Stomach (tissue), 9 donors: Measurements from ENCODE around the gene CCDC174. TPM values are rescaled to one million over a fixed set of nuclear protein-coding genes. Genes with fewer than 3 reads are reported as not detected.

Experiments
- DNase-seq, 2 donors: peaks; one replicate each; pipeline versions ENCODE4 v3.0.0 to v3.0.0-alpha.2; 2013 to 2019
- H3K27ac ChIP-seq, 5 donors: fragments of 200-600 bp in 4 of 5; sonication (generic) in 4 of 5; one replicate each; pipeline ENCODE4 v1.5.1; 2013 to 2019; ENCODE audit warnings: mild to moderate bottlenecking in 1 of 5, moderate library complexity in 1 of 5
- H3K27me3 ChIP-seq, 3 donors: fragments of 200-600 bp; sonication (generic); one replicate each; pipeline ENCODE4 v1.5.1; 2017 to 2019; ENCODE audit warnings: mixed run types in 1 of 3
- H3K36me3 ChIP-seq, 4 donors: fragments of 200-600 bp; sonication (generic); 1 replicate in 3 of 4; 2 replicates in 1 of 4; pipeline ENCODE4 v1.5.1; 2016 to 2019
- H3K4me1 ChIP-seq, 4 donors: fragments of 200-600 bp; sonication (generic); one replicate each; pipeline ENCODE4 v1.5.1; 2016 to 2019
- H3K4me3 ChIP-seq, 4 donors: fragments of 200-600 bp; sonication (generic) in 3 of 4; one replicate each; pipeline ENCODE4 v1.5.1; 2016 to 2019; ENCODE audit warnings: mild to moderate bottlenecking in 1 of 4
- H3K9me3 ChIP-seq, 4 donors: fragments of 200-600 bp; sonication (generic); one replicate each; pipeline ENCODE4 v1.5.1; 2016 to 2019
- CTCF ChIP-seq, 7 experiments: fragments of 450-650 bp in 4 of 7; fragments of 200-600 bp in 3 of 7; sonication (generic) in 3 of 7; IDR thresholded peaks; one replicate each; pipeline ENCODE4 v1.5.1; 2016 to 2019; ENCODE audit warnings: antibody characterized with exemption in 7 of 7, control low read depth in 2 of 7, mild to moderate bottlenecking in 1 of 7
- EP300 ChIP-seq: sonication (generic); formaldehyde crosslinking; IDR thresholded peaks from one replicate; pipeline ENCODE4 v1.6.1; 2017; ENCODE audit warnings: antibody characterized with exemption
- POLR2A ChIP-seq, 4 donors: fragments of 450-650 bp; IDR thresholded peaks; one replicate each; pipeline ENCODE4 v1.6.1; 2016; ENCODE audit warnings: antibody characterized with exemption in 4 of 4, control low read depth in 2 of 4, mild to moderate bottlenecking in 1 of 4, moderate library complexity in 1 of 4
- POLR2AphosphoS5 ChIP-seq, 3 donors: sonication (generic); formaldehyde crosslinking; IDR thresholded peaks; one replicate each; pipeline ENCODE4 v1.6.1; 2016; ENCODE audit warnings: antibody characterized with exemption in 3 of 3
- WGBS, 5 donors: extraction: QIAGEN DNeasy Blood & Tissue Kit in 3 of 5; methylation state at CpG; one replicate each; pipeline versions ENCODE4 v1.1.5 to v1.1.7; 2013 to 2018; 5-methylcytosine and 5-hydroxymethylcytosine counted together
- intact Hi-C: fragments of 100-400 bp; cut with DNase I; formaldehyde crosslinking; loops from one replicate; pipeline ENCODE4 v1.15.1; 2023; ENCODE audit warnings: low total_unique reads
- polyA plus RNA-seq, 3 donors: library from polyadenylated mRNA; stranded (reverse); fragments of 200-250 nt; gene quantifications; one replicate each; pipeline ENCODE4 v1.2.3, GENCODE V29; 2013
- total RNA-seq, 5 donors: library from RNA; depleted of rRNA; stranded (reverse); fragments of >200 nt; gene quantifications; one replicate each; pipeline versions ENCODE4 v1.1.0 to v1.2.3, GENCODE V29; 2014 to 2016
- donor health status: healthy with polysubstance abuse.
- donor health status: Bipolar disorder and iron deficiency.
- donor health status: healthy.

Gene CCDC174
- total and polyA plus RNA-seq, 8 donors, result 8.5 to 44.0 (median 19.2) TPM

- WGBS, 5 donors, result 69 to 80% (median 72%) methylated on average over 7 to 8 of the region's 8 CpGs
- no peaks in the 10 kb centered on the region for H3K36me3 ChIP-seq
- no peak for DNase-seq
- H3K27me3 ChIP-seq, result no peaks in the 10 kb centered on the region
- H3K4me1 ChIP-seq, result peaks cover 0 to 19% (median 9%) of the 10 kb centered on the region in 4 donors
- H3K4me3 ChIP-seq, result no peak overlapping the region
- TF ChIP-seq EP300, result no peak
- no peak for TF ChIP-seq POLR2A (IDR thresholded peaks at IDR 0.05)
- no peak for TF ChIP-seq POLR2AphosphoS5 (IDR thresholded peaks at IDR 0.05)
- no peak for TF ChIP-seq CTCF (IDR thresholded peaks at IDR 0.05)
- intact Hi-C loops, result no loop called here
- H3K9me3 ChIP-seq, result no peaks in the 10 kb centered on the region
- no peak overlapping the region for H3K27ac ChIP-seq
Measured at GRCh38 chr3:14721126-14721864, 69.7 kb downstream of the CCDC174 start.

Other genes with a start within 250 kb of the CCDC174 start
- gene SLC6A6, start 249.2 kb upstream of the CCDC174 start, total RNA-seq, result 10 to 100 TPM; 15.6 to 36.7 (median 28.0) TPM
- gene SLC6A6, start 249.2 kb upstream of the CCDC174 start, polyA plus RNA-seq, result 1 to 10 TPM; 3.0 to 6.8 (median 4.9) TPM
- gene GRIP2, start 111.4 kb upstream of the CCDC174 start, total RNA-seq, result 10 to 100 TPM in 1 of 5 donors, 1 to 10 TPM in 3, under 1 TPM in 1; 0.58 to 33.8 (median 5.0) TPM
- gene GRIP2, start 111.4 kb upstream of the CCDC174 start, polyA plus RNA-seq, result 1 to 10 TPM; 1.5 to 2.9 (median 2.7) TPM
- gene C3orf20, start 23.4 kb downstream of the CCDC174 start, total RNA-seq, result under 1 TPM in 1 of 5 donors, not detected in 4; 0.37 TPM
- not detected for gene C3orf20, start 23.4 kb downstream of the CCDC174 start, polyA plus RNA-seq
- 10 to 100 TPM in 3 of 5 donors, 1 to 10 TPM in 2; 1.2 to 34.1 (median 13.3) TPM for gene FGD5, start 167.2 kb downstream of the CCDC174 start, total RNA-seq
- 1 to 10 TPM; 2.7 to 9.5 (median 8.5) TPM for gene FGD5, start 167.2 kb downstream of the CCDC174 start, polyA plus RNA-seq